Measurements from ENCODE around the gene GNPTG. TPM values are rescaled to one million over a fixed set of nuclear protein-coding genes. Genes with fewer than 3 reads are reported as not detected.

GNPTG gene
- total RNA-seq, 4 donors from 2014 or later, result 53.7 to 84.0 (median 69.5) TPM

- no peaks in the 10 kb centered on the region for H3K9me3 ChIP-seq
- no peak for TF ChIP-seq POLR2A (IDR thresholded peaks at IDR 0.05)
- no peak for TF ChIP-seq EP300 (IDR thresholded peaks at IDR 0.05)
- no peak for TF ChIP-seq POLR2AphosphoS5 (IDR thresholded peaks at IDR 0.05)
- no peak for TF ChIP-seq CTCF (IDR thresholded peaks at IDR 0.05)
- no peak overlapping the region for H3K4me3 ChIP-seq
- no peaks in the 10 kb centered on the region for H3K27me3 ChIP-seq
- H3K4me1 ChIP-seq, result no peaks in the 10 kb centered on the region
- WGBS, result 78% methylated on average over 17 of the region's 24 CpGs
- H3K27ac ChIP-seq, result no peak overlapping the region
- DNase-seq (ENCODE audit: low spot score in 2 of 2), result no peak
- H3K36me3 ChIP-seq, result peaks cover 83% of the 10 kb centered on the region
These were observed 15.1 kb downstream of the GNPTG start for GRCh38 chr16:1366712-1367299.

- Histone ChIP-seq H3K36me3 (peaks cover 79% of the 10 kb centered on the region), H3K9me3 (no peaks in the 10 kb centered on the region), H3K4me1 (no peaks in the 10 kb centered on the region), H3K4me3 (no peak overlapping the region), H3K27ac (no peak overlapping the region), H3K27me3 (no peaks in the 10 kb centered on the region)
- WGBS, result 75% methylated on average over 22 of the region's 27 CpGs
- TF ChIP-seq EP300 (IDR thresholded peaks at IDR 0.05) (no peak), CTCF (IDR thresholded peaks at IDR 0.05) (no peak), POLR2AphosphoS5 (IDR thresholded peaks at IDR 0.05) (no peak)
- DNase-seq (ENCODE audit: low spot score in 2 of 2), result no peak
These were observed 15.9 kb downstream of the GNPTG start for GRCh38 chr16:1367486-1368174.

GRCh38 chr16:1371054-1371978, 19.6 kb downstream of the GNPTG start:
- H3K27me3 ChIP-seq, result no peaks in the 10 kb centered on the region
- WGBS, result 93% methylated on average over 16 of the region's 33 CpGs
- no peaks in the 10 kb centered on the region for H3K4me1 ChIP-seq
- H3K9me3 ChIP-seq, result no peaks in the 10 kb centered on the region
- DNase-seq (ENCODE audit: low spot score in 2 of 2), result no peak
- no peak for TF ChIP-seq POLR2AphosphoS5 (IDR thresholded peaks at IDR 0.05)
- no peak for TF ChIP-seq EP300 (IDR thresholded peaks at IDR 0.05)
- TF ChIP-seq CTCF (IDR thresholded peaks at IDR 0.05), result no peak
- no peak for TF ChIP-seq POLR2A (IDR thresholded peaks at IDR 0.05)
- H3K4me3 ChIP-seq, result no peak overlapping the region
- H3K36me3 ChIP-seq, result peaks cover 63% of the 10 kb centered on the region
- H3K27ac ChIP-seq, result no peak overlapping the region

GRCh38 chr16:1372292-1372950, 20.7 kb downstream of the GNPTG start:
- DNase-seq (ENCODE audit: low spot score in 2 of 2), result no peak
- H3K9me3 ChIP-seq, result no peaks in the 10 kb centered on the region
- TF ChIP-seq POLR2A (IDR thresholded peaks at IDR 0.05) (no peak), CTCF (IDR thresholded peaks at IDR 0.05) (no peak), POLR2AphosphoS5 (IDR thresholded peaks at IDR 0.05) (no peak), EP300 (IDR thresholded peaks at IDR 0.05) (no peak)
- H3K27me3 ChIP-seq, result no peaks in the 10 kb centered on the region
- WGBS, result 92% methylated on average over 5 of the region's 21 CpGs
- H3K4me1 ChIP-seq, result peaks cover 3% of the 10 kb centered on the region
- H3K27ac ChIP-seq, result no peak overlapping the region
- peaks cover 54% of the 10 kb centered on the region for H3K36me3 ChIP-seq
- H3K4me3 ChIP-seq, result no peak overlapping the region
